GM12891 (cell line): ENCODE results near the gene CNDP2.

ENCODE experiments used
- POLR2A ChIP-seq: IDR thresholded peaks from 2 replicates; pipeline ENCODE4 v1.6.1; 2011; ENCODE audit warnings: low read depth, low read length, control low read depth
- POLR2AphosphoS5 ChIP-seq: IDR thresholded peaks from 2 replicates; pipeline ENCODE4 v1.6.1; 2011; ENCODE audit warnings: low read depth, low read length, control low read depth
- SPI1 ChIP-seq: IDR thresholded peaks from 2 replicates; pipeline ENCODE4 v1.6.1; 2011; ENCODE audit warnings: low read depth, low read length, control low read depth
- TAF1 ChIP-seq: IDR thresholded peaks from 2 replicates; pipeline ENCODE4 v1.6.1; 2011; ENCODE audit warnings: low read depth, low read length, control low read depth

- TF ChIP-seq POLR2A (no peak), TAF1 (no peak), POLR2AphosphoS5 (no peak), SPI1 (no peak)
Observed at GRCh38 chr18:74468547-74469061, 27.6 kb upstream of the CNDP2 start.
